Fibroblast of villous mesenchyme (primary cell): Measurements from ENCODE around the gene CEACAM5. TPM values are rescaled to one million over a fixed set of nuclear protein-coding genes. Genes with fewer than 3 reads are reported as not detected.

Source experiments
- DNase-seq: peaks from one replicate; pipeline ENCODE4 v3.0.0-alpha.2; 2010; ENCODE audit warnings: low read depth
- H3K4me3 ChIP-seq: 2 replicates; pipeline ENCODE4 v1.5.1; 2011; ENCODE audit warnings: low read depth, mild to moderate bottlenecking, low read length
- CTCF ChIP-seq: IDR thresholded peaks from 2 replicates; pipeline ENCODE4 v1.5.1; 2012; ENCODE audit warnings: low read depth, mild to moderate bottlenecking, low read length; ENCODE audit not compliant: insufficient read depth
- total RNA-seq: library from RNA; depleted of rRNA; stranded (reverse); fragments of >200 nt; gene quantifications from 2 replicates; pipeline ENCODE4 v1.2.3, GENCODE V29; 2012

The CEACAM5 gene
- total RNA-seq, 1 donor, result not detected

- no peak for DNase-seq
- H3K4me3 ChIP-seq, result no peak overlapping the region
- TF ChIP-seq CTCF, result no peak
Measured at GRCh38 chr19:41771410-41771809, 63.0 kb downstream of the CEACAM5 start.

- no peak for DNase-seq
- H3K4me3 ChIP-seq, result no peak overlapping the region
- TF ChIP-seq CTCF, result no peak
Measured at GRCh38 chr19:41774515-41774980, 66.1 kb downstream of the CEACAM5 start.

GRCh38 chr19:41776700-41777099 lies 68.3 kb downstream of the CEACAM5 start:
- H3K4me3 ChIP-seq, result no peak overlapping the region
- no peak for TF ChIP-seq CTCF
- DNase-seq, result no peak

Other genes starting within 250 kb of the CEACAM5 start
- not detected in 2 replicates for gene CEACAM21, start 132.5 kb upstream of the CEACAM5 start, total RNA-seq
- gene CEACAM4, start 81.6 kb upstream of the CEACAM5 start, total RNA-seq, result not detected in 2 replicates
- not detected in 2 replicates for gene CEACAM7, start 20.4 kb upstream of the CEACAM5 start, total RNA-seq
- not detected in 2 replicates for gene CEACAM6, start 46.9 kb downstream of the CEACAM5 start, total RNA-seq
- not detected in 2 replicates for gene CEACAM3, start 88.0 kb downstream of the CEACAM5 start, total RNA-seq
- gene LYPD4, start 136.1 kb downstream of the CEACAM5 start, total RNA-seq, result not detected in 2 replicates
- not detected in 2 replicates for gene DMRTC2, start 136.4 kb downstream of the CEACAM5 start, total RNA-seq
- 600 and 662 TPM in 2 replicates for gene RPS19, start 151.6 kb downstream of the CEACAM5 start, total RNA-seq
- not detected in 2 replicates for gene CD79A, start 168.7 kb downstream of the CEACAM5 start, total RNA-seq
- 35.0 and 38.3 TPM in 2 replicates for gene ARHGEF1, start 174.6 kb downstream of the CEACAM5 start, total RNA-seq
- gene ERFL, start 219.8 kb downstream of the CEACAM5 start, total RNA-seq, result under 0.01 TPM in 1 of 2 replicates, not detected in the other